PC-9 (cell line): ENCODE data around the gene CEACAM18. TPM values are rescaled to one million over a fixed set of nuclear protein-coding genes. Genes with fewer than 3 reads are reported as not detected.

Experiments
- BruUV-seq: library from RNA; stranded (reverse); fragments of 400-500 nt; replicated peaks from 2 replicates; lab custom pipeline; 2021; lab: Mats Ljungman, UMichigan
- CTCF ChIA-PET: fragments of 300-600 bp; sonication (Branson Sonifier 250); formaldehyde crosslinking; loops from one replicate; lab custom pipeline; 2022; ENCODE audit warnings: antibody characterized with exemption; lab: Charles Lee
- POLR2A ChIA-PET: fragments of 300-600 bp; sonication (Branson Sonifier 250); formaldehyde crosslinking; loops from one replicate; lab custom pipeline; 2022; ENCODE audit warnings: antibody characterized with exemption; ENCODE audit not compliant: unreplicated experiment; lab: Charles Lee
- DNase-seq, 2 experiments: peaks; one replicate each; pipeline versions ENCODE4 v3.0.0 to v3.0.0-alpha.2; 2015 to 2022; ENCODE audit warnings: mixed read lengths in 1 of 2
- H2AFZ ChIP-seq: fragments of 200-600 bp; sonication (generic); 2 replicates; pipeline ENCODE4 v1.8.1; 2017; ENCODE audit warnings: antibody characterized with exemption
- H3F3A ChIP-seq: fragments of 200-600 bp; sonication (generic); 2 replicates; pipeline ENCODE4 v1.8.1; 2017; ENCODE audit warnings: antibody characterized with exemption, mild to moderate bottlenecking, low read depth; ENCODE audit not compliant: insufficient read depth
- H3K27ac ChIP-seq: fragments of 200-600 bp; sonication (generic); 2 replicates; pipeline ENCODE4 v1.6.1; 2016; ENCODE audit warnings: mixed run types
- H3K27me3 ChIP-seq: fragments of 200-600 bp; sonication (generic); 2 replicates; pipeline ENCODE4 v1.6.1; 2016; ENCODE audit warnings: low read depth, mixed run types; ENCODE audit not compliant: insufficient read depth
- H3K36me3 ChIP-seq: fragments of 200-600 bp; sonication (generic); 2 replicates; pipeline ENCODE4 v1.6.1; 2016; ENCODE audit warnings: low read depth, mixed run types
- H3K4me1 ChIP-seq: fragments of 200-600 bp; sonication (generic); replicated peaks from 2 replicates; pipeline ENCODE4 v1.6.1; 2016; ENCODE audit warnings: mixed run types; ENCODE audit not compliant: insufficient read depth
- H3K4me2 ChIP-seq: fragments of 200-600 bp; sonication (generic); 2 replicates; pipeline ENCODE4 v1.6.1; 2017; ENCODE audit warnings: mixed run types
- H3K4me3 ChIP-seq: fragments of 200-600 bp; sonication (generic); 2 replicates; pipeline ENCODE4 v1.6.1; 2016; ENCODE audit warnings: mixed run types
- H3K79me2 ChIP-seq: fragments of 200-600 bp; sonication (generic); 2 replicates; pipeline ENCODE4 v1.6.1; 2017; ENCODE audit warnings: low read depth, mixed run types
- H3K9me2 ChIP-seq: fragments of 200-600 bp; sonication (generic); 2 replicates; pipeline ENCODE4 v1.8.1; 2017; ENCODE audit warnings: mild to moderate bottlenecking; ENCODE audit not compliant: insufficient read depth
- H3K9me3 ChIP-seq: fragments of 200-600 bp; sonication (generic); 2 replicates; pipeline ENCODE4 v1.8.1; 2016; ENCODE audit warnings: low read depth; ENCODE audit not compliant: insufficient read depth
- H4K20me1 ChIP-seq: fragments of 200-600 bp; sonication (generic); 2 replicates; pipeline ENCODE4 v1.8.1; 2017; ENCODE audit not compliant: insufficient read depth
- EZH2 ChIP-seq: fragments of 200-600 bp; sonication (generic); IDR thresholded peaks from 2 replicates; pipeline ENCODE4 v1.8.0; 2017; ENCODE audit warnings: antibody characterized with exemption, low read depth
- intact Hi-C: fragments of 100-400 bp; cut with micrococcal nuclease; formaldehyde crosslinking; loops from one replicate; pipeline ENCODE4 v1.10.0; 2022; ENCODE audit not compliant: unreplicated experiment
- total RNA-seq: library from RNA; stranded (reverse); gene quantifications from 2 replicates; pipeline ENCODE4 v1.2.3, GENCODE V29; 2021
- TF ChIP-seq, protein P1 (sequence below): fragments of 200-600 bp; sonication (generic); conservative IDR thresholded peaks from 2 replicates; pipeline ENCODE4 v1.6.1; 2017; ENCODE audit warnings: mixed run types, antibody characterized with exemption, mild to moderate bottlenecking, moderate library complexity

Gene CEACAM18
- total RNA-seq, 1 experiment from 2014 or later: not detected

DNA sequence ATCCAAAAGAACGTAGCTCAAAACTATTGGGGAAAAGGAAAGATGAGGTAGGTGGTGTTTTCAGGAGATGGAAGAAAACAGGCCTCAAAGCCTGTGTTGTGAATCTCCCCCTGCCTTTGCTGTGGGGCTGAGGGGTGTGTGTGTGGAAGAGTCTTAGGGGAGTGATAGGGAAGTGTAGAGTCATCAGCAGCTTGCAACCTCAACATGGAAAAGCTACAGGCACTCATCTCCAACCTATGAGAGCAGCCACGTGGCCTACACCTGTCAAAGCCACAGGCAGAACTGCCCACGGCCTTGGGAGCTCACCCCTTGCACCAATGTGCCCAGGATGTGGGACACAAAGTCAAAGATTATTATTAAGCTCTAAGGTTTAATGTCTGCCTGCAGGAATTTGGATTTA lies 27.6 kb downstream of the CEACAM18 start:
- no peaks in the 10 kb centered on the region for H3K79me2 ChIP-seq
- BruUV-seq: no TSS peak
- no peaks in the 10 kb centered on the region for H3K36me3 ChIP-seq
- no peak overlapping the region for H3K27ac ChIP-seq
- peaks cover 54% of the 10 kb centered on the region for H3K27me3 ChIP-seq
- intact Hi-C loops: no loop called here
- no peaks in the 10 kb centered on the region for H3K9me2 ChIP-seq
- no peaks in the 10 kb centered on the region for H3K4me1 ChIP-seq
- H2AFZ ChIP-seq: no peak overlapping the region
- DNase-seq: no peak
- no peaks in the 10 kb centered on the region for H3F3A ChIP-seq
- no peaks in the 10 kb centered on the region for H4K20me1 ChIP-seq
- TF ChIP-seq EZH2: no peak
- TF ChIP-seq, protein P1, sequence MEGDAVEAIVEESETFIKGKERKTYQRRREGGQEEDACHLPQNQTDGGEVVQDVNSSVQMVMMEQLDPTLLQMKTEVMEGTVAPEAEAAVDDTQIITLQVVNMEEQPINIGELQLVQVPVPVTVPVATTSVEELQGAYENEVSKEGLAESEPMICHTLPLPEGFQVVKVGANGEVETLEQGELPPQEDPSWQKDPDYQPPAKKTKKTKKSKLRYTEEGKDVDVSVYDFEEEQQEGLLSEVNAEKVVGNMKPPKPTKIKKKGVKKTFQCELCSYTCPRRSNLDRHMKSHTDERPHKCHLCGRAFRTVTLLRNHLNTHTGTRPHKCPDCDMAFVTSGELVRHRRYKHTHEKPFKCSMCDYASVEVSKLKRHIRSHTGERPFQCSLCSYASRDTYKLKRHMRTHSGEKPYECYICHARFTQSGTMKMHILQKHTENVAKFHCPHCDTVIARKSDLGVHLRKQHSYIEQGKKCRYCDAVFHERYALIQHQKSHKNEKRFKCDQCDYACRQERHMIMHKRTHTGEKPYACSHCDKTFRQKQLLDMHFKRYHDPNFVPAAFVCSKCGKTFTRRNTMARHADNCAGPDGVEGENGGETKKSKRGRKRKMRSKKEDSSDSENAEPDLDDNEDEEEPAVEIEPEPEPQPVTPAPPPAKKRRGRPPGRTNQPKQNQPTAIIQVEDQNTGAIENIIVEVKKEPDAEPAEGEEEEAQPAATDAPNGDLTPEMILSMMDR: no peak
- no peak overlapping the region for H3K4me2 ChIP-seq
- H3K4me3 ChIP-seq: no peak overlapping the region
- POLR2A ChIA-PET: no interaction called here
- CTCF ChIA-PET: no interaction called here
- H3K9me3 ChIP-seq: no peaks in the 10 kb centered on the region

DNA sequence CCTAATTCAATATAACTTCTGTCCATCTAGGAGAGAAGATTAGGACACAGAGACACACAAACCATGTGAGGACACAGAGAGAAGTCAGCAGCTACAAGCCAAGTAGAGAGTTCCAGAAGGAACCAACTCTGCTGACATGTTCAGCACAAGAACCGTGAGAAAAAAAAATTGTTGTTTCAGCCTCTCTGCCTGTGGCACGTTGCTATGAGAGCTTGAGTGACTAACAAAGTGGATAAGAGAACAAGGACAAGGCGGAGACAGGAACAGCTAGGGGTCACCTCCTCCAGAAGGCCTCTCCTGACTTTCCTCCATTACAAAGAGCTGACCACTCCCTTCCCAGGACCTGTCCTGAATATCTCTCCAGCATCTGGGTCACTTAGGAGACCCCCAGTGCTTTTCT lies 28.9 kb downstream of the CEACAM18 start:
- no TSS peak for BruUV-seq
- ChIA-PET CTCF (no interaction called here), POLR2A (no interaction called here)
- no peak for DNase-seq
- peaks cover 46% of the 10 kb centered on the region for H3K27me3 ChIP-seq
- H3K4me1 ChIP-seq: no peaks in the 10 kb centered on the region
- H3K27ac ChIP-seq: no peak overlapping the region
- no peaks in the 10 kb centered on the region for H3K9me3 ChIP-seq
- no peak overlapping the region for H3K4me2 ChIP-seq
- H3K36me3 ChIP-seq: no peaks in the 10 kb centered on the region
- H3K4me3 ChIP-seq: no peak overlapping the region
- no peaks in the 10 kb centered on the region for H3K79me2 ChIP-seq
- no peak overlapping the region for H2AFZ ChIP-seq
- intact Hi-C loops: no loop called here
- no peaks in the 10 kb centered on the region for H3F3A ChIP-seq
- no peaks in the 10 kb centered on the region for H3K9me2 ChIP-seq
- TF ChIP-seq, protein P1: no peak
- TF ChIP-seq EZH2: no peak
- H4K20me1 ChIP-seq: no peaks in the 10 kb centered on the region

DNA sequence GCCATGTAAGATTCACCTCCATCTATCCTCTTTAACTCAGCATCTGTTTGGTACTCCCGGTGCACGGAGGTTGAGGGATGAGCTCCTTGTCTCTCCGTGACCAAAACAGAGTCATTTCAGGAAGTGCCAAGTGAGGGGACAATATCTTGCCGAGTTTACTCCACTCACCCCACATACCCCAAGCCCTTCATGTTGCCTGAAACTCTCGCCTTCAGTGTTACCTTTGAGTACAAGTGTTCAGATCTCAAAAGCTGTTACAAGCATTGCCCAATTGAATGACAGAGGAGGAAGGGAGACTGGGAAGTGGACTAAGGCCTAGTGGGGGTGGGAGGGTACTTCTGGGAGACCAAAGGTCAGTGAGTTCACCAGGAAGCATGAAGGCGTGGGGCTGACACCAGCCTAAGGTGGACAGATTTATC lies 29.3 kb downstream of the CEACAM18 start:
- H4K20me1 ChIP-seq: no peaks in the 10 kb centered on the region
- no peak for DNase-seq
- H3K4me3 ChIP-seq: no peak overlapping the region
- no peak overlapping the region for H2AFZ ChIP-seq
- no TSS peak for BruUV-seq
- H3F3A ChIP-seq: no peaks in the 10 kb centered on the region
- no peak for TF ChIP-seq EZH2
- TF ChIP-seq, protein P1: no peak
- no peaks in the 10 kb centered on the region for H3K79me2 ChIP-seq
- intact Hi-C loops: no loop called here
- H3K36me3 ChIP-seq: no peaks in the 10 kb centered on the region
- ChIA-PET POLR2A (no interaction called here), CTCF (no interaction called here)
- no peak overlapping the region for H3K27ac ChIP-seq
- no peaks in the 10 kb centered on the region for H3K9me3 ChIP-seq
- H3K4me2 ChIP-seq: no peak overlapping the region
- H3K4me1 ChIP-seq: no peaks in the 10 kb centered on the region
- peaks cover 46% of the 10 kb centered on the region for H3K27me3 ChIP-seq
- H3K9me2 ChIP-seq: no peaks in the 10 kb centered on the region
